ENCODE measurements around the gene TREH.

Gene TREH

DNA sequence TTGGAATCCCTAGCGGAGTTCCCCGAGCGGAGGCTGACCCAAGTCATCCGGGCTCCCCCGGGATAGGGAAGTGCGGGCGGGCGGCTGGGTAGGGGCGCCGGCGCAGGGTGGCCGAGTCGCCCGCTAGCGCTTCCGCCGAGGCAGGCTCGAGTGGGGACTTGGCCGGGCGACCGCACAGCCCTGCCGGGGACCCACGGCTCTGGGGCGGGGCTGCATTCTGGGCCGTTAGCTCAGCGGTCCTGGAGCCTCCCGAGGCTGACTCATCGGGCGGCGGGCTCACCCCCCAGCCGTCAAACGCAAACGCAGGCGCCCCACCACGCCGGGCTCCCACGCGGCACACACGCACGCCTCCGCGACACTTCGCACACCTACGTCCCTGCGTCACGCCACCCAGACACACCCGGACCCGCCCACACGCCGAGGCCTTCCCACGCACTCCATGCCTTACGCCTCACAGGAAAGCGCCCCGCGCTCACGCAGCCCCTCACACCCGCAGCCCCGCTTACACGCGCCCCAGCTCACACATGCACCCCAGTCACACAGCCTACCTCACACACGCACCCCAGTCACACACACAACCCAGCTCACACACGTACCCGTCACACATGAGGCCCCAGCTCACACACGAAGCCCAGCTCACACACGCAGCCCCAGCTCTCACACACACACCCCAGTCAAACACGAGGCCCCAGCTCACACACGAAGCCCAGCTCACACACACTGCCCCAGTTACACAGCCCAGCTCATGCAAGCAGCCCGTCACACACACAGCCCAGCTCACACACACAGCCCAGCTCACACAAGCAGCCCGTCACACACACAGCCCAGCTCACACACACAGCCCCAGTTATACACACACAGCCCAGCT lies 70.9 kb downstream of the TREH start:
- DNase-seq: peak; percentile 89

DNA sequence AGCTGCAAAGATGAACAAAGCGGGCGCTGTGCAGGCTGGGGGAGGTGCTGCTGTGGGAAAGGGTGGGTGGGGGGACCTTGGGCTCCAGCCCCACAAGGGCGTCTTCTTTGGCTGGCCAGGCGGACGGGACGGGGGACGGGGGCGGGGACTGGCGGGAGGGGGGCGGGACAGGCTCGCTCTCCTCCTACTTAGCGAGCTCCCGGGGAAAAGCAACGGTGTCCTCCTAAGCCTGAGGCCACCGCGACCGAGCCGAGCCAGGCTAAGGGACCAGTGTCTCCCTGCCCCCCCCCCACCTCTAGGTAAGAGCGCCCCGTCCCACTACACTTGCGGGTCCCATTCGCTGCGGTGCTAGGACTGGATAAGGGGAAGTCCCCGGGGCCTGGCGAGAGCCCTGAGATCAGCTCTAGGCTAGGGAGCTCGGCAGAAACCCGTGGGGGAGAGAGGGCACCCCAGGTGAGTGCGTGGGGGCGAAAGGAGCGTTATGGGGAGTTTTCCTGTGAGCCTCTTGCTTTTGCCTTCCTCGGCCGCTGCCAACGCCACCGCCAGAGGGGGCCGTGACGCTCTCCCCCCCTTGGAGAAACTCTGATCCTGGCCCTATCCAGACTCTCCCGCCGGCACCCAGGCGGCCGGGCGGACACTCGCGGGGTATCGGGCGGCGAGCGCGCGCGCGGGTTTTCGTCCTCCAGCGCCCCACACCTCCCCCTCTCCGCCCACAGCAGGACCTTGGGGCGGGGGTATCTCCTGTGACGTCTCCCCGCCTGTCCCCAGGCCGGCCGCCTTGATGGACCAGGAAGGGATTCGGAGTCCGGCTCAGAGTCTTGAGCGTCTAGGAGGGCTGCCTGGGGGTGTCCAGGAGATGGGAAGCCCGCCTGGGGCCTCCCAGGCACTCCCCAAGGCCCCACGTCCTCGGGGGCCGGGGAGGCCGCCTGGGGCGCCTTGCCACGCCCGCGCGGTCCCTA lies 71.8 kb downstream of the TREH start, which contains the start of gene PHLDB1:
Gene PHLDB1, plus strand, starts transcription at position 215 of the 959 bp plus-strand sequence. CDS start 6,222 bp downstream, outside the sequence.
- DNase-seq: peak; percentile 47

Data from activated CD4-positive, alpha-beta T cell treated with anti-CD3 and anti-CD28 coated beads, Interleukin-2, amount 50 U/mL, for 1 hour (primary cell).